ENCODE measurements around the gene CHRNA3. TPM values are rescaled to one million over a fixed set of nuclear protein-coding genes. Genes with fewer than 3 reads are reported as not detected.

CHRNA3 gene
- 0.07 and 0.46 TPM in 2 replicates for total RNA-seq

DNA sequence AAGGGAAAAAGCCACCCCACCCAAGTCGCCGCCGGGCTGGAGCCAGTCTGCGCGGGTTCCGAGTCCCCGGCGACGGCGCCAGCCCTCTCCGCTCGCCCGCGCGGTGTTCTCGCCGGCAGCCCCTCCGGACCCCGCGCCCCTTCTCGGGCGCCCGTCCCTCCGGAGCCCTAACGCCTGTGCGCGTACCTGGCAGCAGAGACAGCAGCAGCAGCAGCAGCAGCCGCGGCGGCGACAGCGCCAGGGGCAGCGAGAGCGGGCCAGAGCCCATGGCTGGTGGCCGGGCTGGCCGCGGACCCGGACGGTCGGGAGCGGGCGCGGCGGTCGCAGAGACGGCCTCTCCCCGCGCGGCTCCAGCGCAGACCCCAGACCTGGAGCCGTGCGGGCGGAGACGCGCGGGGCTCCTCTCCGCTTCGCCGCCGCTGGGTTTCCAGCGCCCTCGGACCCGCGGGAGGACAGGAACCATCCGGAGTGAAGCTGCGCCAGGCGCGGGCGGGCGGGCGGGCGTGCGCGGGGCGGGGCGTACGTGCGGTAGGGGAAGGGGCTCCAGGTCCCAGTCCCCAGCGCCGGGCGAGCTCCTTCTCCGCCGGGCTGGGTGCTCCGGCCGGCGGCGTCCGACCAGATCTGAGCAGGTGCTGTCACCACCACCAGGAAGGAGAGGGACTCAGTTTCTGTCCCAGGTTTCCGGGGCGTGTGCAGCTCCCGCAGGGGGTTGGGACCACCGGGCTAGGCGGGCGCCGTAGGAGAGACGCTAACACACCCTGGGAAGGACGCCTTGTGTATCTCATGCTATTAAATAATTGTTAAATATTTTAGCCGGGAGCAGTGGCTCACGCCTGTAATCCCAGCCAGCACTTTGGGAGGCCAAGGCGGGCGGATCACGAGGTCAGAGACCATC lies at the start of gene CHRNA3:
TSS of gene CHRNA3 (minus strand) at position 470 of the 895 bp plus-strand sequence. CDS start at position 268, 202 bp downstream.
- DNase-seq (ENCODE audit: low read depth), result no peak
- Histone ChIP-seq H3K36me3 (ENCODE audit: control insufficient read depth, insufficient read depth, low read length) (no peaks in the 10 kb centered on the region), H3K27me3 (ENCODE audit: control insufficient read depth, insufficient read depth, low read length) (peaks cover 32% of the 10 kb centered on the region), H3K4me3 (ENCODE audit: low read depth, low read length) (peak within 1 kb of the TSS; percentile 24)
- no peak for TF ChIP-seq CTCF (IDR thresholded peaks at IDR 0.05; ENCODE audit: insufficient read depth, low read length, poor library complexity, severe bottlenecking)

DNA sequence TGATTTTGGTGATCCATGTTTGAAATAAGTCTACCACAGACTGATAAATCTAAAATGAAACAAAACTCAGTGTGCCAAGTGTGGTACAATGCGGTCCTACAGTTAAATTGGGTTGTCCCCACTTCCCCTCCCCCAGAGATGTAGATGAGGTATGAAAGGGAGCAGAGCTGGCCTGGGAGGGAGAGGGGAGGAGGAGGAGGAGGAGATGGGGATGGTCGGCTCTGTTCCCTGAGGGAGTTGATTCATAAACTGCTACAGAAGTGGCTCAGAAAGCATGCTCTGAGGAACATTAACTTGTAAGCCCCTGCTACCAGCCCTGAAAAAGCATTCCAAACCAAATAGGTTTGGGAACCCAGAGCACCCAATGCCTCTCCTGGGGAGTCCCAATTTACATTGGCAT lies 48.2 kb upstream of the CHRNA3 start:
- Histone ChIP-seq H3K4me3 (ENCODE audit: low read depth, low read length) (no peak overlapping the region), H3K27me3 (ENCODE audit: control insufficient read depth, insufficient read depth, low read length) (no peaks in the 10 kb centered on the region), H3K36me3 (ENCODE audit: control insufficient read depth, insufficient read depth, low read length) (no peaks in the 10 kb centered on the region)
- no peak for TF ChIP-seq CTCF (IDR thresholded peaks at IDR 0.05; ENCODE audit: insufficient read depth, low read length, poor library complexity, severe bottlenecking)
- no peak for DNase-seq (ENCODE audit: low read depth)

- TF ChIP-seq CTCF (IDR thresholded peaks at IDR 0.05; ENCODE audit: insufficient read depth, low read length, poor library complexity, severe bottlenecking), result no peak
- Histone ChIP-seq H3K36me3 (ENCODE audit: control insufficient read depth, insufficient read depth, low read length) (no peaks in the 10 kb centered on the region), H3K4me3 (ENCODE audit: low read depth, low read length) (no peak overlapping the region), H3K27me3 (ENCODE audit: control insufficient read depth, insufficient read depth, low read length) (no peaks in the 10 kb centered on the region)
- no peak for DNase-seq (ENCODE audit: low read depth)
Measured at GRCh38 chr15:78667578-78668236, 46.9 kb upstream of the CHRNA3 start.

DNA sequence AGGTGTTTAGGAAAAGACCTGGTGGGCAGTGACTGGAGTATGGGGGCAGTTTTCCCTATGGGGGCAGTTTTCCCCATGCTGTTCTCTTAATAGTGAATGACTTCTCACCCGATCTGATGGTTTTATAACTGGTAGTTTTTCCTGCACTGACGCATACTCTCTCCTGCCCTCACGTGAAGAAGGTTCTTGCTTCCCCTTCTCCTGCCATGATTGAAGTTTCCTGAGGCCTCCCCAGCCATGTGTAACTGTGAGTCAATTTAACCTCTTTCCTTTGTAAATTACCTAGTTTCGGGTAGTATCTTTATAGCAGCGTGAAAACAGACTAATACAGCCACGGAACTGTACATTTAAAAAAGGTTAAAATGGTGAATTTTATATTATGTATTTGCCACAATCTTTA lies 45.2 kb upstream of the CHRNA3 start:
- Histone ChIP-seq H3K4me3 (ENCODE audit: low read depth, low read length) (no peak overlapping the region), H3K27me3 (ENCODE audit: control insufficient read depth, insufficient read depth, low read length) (no peaks in the 10 kb centered on the region), H3K36me3 (ENCODE audit: control insufficient read depth, insufficient read depth, low read length) (no peaks in the 10 kb centered on the region)
- DNase-seq (ENCODE audit: low read depth), result no peak
- TF ChIP-seq CTCF (IDR thresholded peaks at IDR 0.05; ENCODE audit: insufficient read depth, low read length, poor library complexity, severe bottlenecking), result no peak

GRCh38 chr15:78663703-78664102 lies 42.9 kb upstream of the CHRNA3 start:
- H3K4me3 ChIP-seq (ENCODE audit: low read depth, low read length), result no peak overlapping the region
- TF ChIP-seq CTCF (IDR thresholded peaks at IDR 0.05; ENCODE audit: insufficient read depth, low read length, poor library complexity, severe bottlenecking), result no peak
- no peaks in the 10 kb centered on the region for H3K27me3 ChIP-seq (ENCODE audit: control insufficient read depth, insufficient read depth, low read length)
- DNase-seq (ENCODE audit: low read depth), result no peak
- no peaks in the 10 kb centered on the region for H3K36me3 ChIP-seq (ENCODE audit: control insufficient read depth, insufficient read depth, low read length)
